GM19452 (cell line): ENCODE measurements around the gene ARAP2.

Experiments used
- ATAC-seq: cut with Tn5 transposase; IDR thresholded peaks from one replicate; pipeline ENCODE4 v1.9.1; 2021; ENCODE audit not compliant: unreplicated experiment

ARAP2 gene

DNA sequence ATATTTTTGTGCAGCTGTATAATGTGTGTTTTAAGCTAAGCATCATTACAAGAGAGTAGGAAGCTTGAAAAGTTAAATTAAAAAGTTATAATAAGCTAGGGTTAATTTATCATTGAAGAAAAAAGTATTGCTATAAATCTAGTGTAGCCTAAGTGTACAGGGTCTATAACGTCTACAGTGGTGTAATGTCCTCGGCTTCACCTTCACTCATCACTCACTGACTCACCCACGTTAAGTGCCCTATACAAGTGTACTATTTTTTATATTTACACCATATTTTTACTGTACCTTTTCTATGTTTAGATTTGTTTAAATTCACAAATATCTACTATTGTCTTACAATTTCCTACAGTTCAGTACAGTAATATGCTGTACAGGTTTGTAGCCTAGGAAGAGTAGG, 23.5 kb downstream of the ARAP2 start:
- ATAC-seq: no peak

DNA sequence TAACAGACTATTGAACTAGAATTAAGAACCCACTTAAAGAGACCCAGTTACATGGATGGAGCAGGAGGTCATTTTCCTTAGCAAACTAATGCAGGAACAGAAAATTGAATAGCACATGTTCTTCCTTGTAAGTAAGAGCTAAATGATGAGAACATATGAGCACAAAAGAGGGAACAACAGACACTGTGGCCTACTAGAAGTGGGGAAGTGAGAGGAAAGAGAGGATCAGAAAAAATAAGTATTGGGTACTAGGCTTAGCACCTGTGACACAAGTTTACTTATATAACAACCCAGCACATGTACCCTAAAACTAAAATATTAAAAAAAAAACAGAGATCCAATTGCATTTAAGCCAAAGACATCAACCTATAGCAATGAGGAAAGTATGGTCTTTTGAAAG, 26.2 kb downstream of the ARAP2 start:
- ATAC-seq: no peak

DNA sequence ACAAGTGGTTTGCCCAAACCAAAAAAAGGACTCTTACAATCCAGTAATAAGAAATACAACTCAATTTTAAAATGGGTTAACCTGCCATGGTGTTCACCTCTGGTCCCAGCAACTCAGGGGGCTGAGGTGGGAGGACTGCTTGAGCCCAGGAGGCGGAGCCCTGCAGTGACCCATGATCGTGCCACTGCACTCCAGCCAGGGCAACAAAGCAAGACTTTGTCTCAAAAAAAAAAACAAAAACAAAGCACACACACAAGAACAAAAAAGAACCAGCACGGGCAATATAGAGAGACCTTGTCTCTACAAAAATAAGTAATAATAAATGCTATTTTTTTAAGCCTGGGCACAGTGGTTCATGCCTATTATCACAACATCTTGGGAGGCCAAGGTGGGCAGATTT, 28.7 kb downstream of the ARAP2 start:
- no peak for ATAC-seq

DNA sequence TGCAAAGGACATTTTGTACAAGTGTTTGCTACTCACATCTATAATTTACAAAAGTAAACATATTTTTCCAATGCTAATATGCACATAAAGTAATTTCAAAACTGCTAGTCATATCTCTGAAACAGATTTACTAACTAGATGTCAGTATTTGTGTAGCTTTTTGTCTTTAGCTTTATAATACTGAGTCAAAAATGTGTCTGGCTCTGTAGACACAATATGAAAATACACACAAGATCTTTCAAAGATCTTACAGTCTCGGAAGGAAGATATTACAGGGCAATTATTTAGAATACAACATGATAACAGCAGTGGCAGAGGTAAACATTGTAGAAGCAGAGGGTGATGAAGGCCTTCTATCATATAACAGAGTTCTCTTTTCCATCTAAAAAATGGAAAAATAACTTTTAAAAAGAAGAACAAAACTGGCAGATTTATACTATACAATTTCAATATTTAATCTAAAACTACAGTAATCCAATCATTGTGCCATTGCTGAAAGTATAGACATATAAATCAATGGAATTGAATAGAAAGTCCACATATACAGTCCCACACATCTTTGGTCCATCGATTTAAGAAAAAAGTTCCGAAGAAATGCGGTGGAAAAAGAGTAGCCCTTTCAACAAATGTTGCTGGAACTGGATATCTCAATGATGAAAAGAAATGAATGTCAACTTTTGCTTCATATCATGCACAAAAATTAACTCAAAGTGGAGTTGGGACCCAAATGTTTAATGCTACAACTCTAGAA, 29.4 kb downstream of the ARAP2 start:
- no peak for ATAC-seq

DNA sequence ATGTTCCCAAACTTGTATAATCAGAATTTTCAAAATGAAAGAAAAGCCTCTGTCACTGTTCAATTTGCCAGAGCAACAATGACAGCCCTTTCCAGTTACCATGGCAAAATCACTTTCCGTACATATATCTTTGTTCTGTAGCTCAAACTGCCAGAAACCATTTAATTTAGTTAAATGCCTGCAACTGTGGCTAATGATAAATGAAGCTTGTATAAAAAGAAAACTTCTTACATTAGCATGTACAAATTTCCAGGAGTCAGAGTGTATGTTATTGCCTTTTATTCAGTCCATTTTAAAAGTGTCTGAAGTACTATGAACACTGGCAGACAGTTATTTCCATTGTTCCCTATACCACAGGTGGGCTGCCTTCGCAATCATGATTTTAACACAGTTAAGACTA, 30.3 kb downstream of the ARAP2 start:
- ATAC-seq: no peak

DNA sequence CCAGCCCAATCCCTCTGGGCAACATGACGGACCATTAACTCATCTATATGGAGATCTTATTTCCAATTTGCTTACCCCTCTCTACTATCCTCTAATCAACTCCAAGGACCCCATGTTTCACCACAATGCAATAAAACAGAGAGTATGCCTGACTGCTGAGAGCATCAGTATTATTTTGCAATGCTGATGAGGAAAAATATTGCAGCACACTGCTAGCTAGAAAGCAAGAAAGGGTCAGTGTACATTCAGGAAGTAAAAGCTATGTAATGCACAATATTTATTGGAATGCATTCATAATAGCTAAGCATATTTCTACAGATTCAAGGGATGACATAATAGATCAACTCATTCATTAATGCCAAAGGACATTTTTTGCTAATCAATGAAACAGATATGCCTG, 33.2 kb downstream of the ARAP2 start:
- no peak for ATAC-seq

DNA sequence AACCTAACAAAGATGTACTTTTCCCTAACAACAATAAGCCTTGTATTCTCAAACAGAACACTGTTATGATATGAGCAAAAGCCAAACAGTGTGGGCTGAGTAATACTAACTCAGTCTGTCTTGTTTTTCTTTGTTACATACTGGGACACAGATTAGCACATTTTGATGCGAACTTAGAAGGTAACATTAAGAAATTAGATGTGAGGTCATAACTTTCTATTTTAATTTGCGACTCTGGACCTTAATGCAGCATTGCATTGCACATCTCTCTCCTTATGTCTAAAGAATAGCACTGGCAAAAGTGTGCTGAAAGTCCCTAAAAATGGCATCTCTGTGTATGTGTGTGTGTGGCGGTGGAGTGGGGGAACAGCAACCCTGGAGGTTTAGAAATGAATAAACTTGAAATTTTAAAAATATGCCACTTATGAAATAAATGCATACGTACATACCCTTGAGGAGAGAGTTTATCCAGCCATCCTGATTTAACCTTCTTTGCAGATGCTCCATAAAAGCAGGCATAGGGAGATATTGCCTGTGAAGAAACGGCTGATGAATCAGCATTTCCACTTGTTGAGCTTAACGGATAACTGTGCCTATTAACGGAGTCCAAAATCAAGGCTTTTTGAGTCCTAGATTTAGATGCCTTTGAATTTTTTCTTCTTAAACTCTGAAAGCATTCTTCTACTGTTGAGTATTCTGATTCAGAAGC, 34.2 kb downstream of the ARAP2 start:
- no peak for ATAC-seq

DNA sequence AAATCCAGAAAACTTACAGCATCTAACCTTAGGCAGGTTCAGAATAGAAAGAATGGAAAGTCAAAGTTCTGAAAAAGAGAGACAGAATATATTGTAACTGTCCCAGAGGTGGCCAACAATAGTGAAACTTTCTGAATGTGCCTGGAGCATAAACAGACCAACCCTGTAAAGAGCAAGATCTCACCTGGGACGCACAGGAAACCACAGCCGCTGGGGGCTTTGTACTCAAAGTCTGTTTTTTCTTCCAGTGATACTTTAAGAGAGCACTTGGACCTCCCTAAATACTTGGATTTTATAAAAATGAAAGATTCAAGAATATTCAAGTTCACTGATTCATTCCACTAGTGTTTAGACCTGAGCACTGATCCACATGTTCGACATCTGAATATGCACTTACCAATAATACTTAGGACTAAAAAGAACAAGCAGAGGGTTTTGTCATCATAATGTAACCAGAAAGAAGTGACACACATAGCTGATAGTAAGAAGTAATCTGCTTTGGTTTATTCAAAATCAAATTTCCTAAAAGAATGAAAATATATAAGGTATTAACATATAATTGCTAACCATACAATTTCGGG, 35.3 kb downstream of the ARAP2 start:
- peak; percentile 83 for ATAC-seq

DNA sequence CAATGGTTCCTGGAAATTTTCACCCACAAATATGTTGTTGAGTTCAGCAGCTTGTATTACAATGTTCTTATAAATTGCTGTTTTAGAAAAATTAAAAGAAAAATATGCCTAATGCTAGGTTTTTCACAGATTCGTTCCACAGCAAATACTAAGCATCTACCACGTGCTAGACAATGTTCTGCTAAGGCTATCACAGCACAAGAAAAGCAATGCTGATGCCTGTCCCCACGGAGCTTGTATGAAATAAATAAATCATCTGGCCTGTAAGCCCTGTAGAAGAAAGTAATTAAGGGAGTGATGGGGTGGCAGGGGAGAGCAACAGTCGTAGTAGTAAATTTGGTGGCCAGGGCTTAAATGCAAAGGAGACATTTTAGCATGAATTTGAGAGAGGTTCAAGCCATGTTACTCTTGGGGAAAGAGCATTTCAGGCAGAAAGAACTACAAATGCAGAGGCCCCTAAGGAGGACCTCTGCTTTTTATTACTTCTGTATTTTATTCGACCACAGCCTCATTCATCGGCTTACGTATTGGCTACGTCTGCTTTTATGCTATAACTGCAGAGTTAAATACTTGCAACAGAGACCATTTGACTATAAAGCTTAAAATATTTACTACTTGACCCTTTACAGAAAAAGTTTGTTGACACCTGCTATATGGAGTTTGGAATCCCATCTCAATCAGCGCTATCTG, 36.3 kb downstream of the ARAP2 start:
- no peak for ATAC-seq

DNA sequence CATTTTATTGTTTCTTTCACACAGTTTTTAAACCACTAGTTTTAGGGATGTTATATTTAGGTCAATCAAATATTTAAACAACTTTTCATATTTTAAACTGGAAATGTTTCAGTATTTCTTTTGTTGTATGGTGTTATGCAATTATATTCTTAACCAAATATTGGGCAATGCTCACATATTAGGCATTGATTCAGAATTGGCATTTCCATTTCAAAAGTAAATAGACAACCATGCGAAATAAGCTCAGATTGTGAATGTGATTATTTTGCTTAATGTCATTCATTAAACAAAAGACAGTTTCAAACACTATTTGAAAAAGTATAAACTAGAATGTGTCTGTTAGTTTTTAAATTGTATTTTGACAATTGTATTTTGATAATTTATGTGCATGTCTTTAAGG, 36.9 kb downstream of the ARAP2 start:
- ATAC-seq: no peak

DNA sequence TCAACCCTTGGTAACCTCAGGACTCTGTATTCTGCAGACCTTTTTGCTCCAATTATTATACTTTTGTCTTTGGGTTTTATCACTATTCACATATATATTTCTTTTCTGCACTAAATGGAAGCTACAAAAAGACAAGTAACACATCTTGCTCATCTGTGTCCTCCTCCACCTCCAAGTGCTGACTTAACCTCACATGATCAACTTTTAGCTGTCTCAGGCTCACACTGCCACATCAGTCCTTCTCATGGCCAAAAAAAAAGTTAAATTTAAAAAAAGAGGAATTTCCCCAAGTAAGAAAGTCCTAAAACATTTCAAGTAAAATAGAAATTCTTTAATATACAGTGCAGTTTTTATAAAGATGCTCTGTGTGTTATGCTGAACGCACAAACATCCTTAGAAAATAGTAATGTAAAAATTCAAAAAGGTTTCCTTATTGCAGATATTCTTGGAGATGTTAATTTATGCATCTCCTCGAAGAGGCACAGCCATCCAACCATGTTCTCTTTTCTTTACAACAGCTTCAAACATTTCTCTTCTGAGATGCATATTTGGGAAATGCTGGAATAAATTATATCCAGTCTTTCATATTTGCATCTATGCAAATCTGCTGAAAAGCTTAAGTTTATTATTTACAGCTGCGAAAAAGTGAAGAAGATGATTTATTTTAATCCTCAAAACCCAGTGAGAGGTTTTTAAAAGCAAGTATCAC, 37.6 kb downstream of the ARAP2 start:
- no peak for ATAC-seq

DNA sequence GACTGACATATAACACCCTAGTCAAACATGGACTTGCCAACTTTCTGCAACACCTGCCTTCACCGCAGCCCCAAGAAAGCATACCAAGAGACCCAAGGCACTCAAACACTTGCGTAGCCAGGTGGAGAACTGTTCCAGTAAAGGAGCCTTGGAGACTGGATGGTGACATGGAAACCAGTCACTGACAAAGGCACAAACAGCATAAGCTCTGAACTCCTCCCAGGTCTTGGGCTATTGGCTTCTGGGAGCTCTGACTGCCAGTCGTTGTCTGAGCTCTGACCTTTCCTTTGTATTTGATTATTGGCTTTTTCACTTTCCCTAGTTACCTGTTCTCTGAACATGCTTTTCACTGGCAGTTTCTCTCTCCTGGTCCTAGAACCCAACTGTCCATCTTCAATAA, 38.3 kb downstream of the ARAP2 start:
- no peak for ATAC-seq

DNA sequence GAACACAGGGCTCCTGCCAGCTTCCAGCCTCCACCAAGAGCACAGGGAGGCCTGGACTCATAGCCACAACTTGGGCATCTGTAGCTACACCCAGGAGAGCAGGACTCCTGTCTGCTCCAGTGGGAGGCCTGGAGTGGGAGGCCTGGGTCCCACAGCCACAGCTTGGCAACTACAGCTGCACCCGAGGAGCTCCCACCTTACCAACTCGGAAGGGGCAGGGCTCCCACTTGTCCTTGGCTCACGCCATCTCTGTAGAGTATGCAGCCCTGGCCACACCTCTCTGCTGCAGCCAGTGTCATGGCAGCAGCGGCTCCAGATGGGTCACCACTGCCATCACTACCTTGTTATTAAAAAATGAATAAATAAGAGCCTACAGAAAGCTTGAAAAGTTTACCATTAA, 45.5 kb downstream of the ARAP2 start:
- ATAC-seq: no peak

DNA sequence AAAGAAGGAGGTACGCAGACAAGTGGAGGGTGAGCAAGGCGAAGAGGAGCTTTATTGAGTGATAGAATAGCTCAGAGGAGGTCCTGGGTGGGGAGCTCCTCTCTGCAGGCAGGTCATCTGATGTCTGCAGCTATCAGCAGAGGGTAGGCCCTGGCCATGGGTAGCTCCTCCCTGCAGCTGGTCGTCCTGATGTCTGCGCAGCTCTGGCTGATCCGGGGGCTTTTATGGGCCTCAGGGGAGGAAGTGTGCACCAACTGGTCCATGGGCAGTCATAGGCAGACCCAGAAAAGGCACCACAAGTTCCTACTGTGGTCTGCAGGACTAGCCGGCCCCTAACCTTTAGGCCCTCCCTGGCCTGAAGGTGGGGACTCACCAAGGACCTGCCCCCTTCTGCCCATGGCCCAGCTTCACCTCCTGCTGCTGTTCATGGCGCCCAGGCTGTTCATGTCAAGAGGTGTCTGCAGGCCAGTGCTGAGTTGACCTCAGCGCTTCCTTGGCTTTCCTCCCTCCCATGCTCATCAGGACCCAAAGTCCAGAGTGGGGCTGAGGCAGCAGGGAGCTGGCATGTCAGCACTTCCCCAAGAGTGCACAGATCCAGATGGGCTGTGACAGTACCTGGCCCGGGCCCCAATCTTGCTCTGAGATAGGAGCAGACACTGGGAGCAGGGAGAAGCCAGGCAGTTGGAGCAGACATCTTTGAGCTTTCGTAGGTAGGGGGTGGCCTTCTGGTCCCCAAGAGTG, 46.1 kb downstream of the ARAP2 start:
- ATAC-seq: no peak

DNA sequence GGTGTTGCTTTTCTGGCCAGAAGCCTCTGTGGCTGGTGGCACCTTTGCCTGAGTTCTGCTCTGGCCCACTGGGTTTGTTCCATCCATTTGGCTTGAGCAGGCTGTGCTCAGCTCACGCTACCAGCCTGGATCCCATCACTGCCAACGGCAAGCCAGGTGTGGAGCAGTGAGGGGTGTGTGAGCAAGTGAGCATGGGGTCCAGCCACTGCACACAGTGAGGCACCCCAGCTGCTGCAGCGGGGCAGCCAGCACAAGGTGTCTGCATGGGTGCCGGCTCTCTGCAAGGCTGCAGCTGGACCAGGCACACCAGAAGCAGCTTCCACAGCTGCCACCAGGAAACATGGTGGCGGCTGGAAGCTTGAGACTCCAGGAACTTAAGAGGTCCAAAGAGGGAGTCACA, 46.8 kb downstream of the ARAP2 start:
- ATAC-seq: no peak

DNA sequence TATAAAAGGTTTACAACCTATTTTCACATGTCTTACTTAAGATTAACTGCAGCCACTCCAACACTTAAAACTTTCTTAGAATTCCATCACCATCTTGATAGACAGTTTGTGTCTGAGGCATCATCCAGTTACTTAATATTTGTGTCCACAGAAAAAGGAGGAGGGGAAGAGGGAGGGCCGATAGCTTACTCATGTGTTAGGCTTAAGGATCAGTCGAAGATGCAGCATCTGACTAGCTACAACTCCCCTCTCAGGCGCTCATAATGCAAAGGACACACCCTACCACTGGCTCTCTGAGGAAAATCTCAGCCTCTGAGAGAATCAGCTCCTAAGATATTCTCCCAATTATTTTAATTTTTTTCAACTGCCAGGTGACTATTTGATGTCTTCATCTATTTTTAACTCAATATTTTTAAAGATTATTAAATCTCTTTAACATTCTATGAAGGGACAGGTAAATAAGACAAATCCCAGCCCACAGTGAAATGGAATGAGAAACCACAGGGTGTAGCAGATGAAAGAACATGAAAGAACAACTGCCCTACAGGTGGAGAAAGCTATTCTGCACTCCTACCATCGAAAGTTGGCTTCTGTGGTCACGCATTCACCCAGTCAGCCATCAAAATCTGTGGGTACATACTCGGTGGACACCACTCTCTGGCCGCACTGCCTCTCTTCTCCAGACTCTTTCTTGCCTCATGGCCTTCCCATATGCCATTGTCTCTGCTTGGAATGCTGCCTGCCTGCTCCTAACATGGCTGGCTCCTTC, 48.0 kb downstream of the ARAP2 start:
- ATAC-seq: no peak

DNA sequence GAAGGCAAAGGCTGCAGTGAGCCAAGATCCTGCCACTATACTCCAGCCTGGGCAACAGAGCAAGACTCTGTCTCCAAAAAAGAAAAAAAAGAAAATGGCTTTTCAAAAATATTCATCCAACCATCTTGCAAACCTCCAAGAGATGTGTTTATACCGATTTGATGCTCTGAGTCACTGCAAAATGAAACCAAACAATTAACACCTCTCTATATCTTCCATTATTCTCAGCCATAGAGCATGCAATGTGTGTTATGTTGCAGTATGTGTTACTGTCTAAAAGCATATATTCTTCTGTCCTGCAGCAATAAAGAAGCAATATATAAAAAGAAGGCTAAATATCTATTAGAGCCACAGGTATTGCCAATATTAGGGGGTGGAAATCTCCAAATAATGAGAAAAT, 51.4 kb downstream of the ARAP2 start:
- ATAC-seq: no peak

DNA sequence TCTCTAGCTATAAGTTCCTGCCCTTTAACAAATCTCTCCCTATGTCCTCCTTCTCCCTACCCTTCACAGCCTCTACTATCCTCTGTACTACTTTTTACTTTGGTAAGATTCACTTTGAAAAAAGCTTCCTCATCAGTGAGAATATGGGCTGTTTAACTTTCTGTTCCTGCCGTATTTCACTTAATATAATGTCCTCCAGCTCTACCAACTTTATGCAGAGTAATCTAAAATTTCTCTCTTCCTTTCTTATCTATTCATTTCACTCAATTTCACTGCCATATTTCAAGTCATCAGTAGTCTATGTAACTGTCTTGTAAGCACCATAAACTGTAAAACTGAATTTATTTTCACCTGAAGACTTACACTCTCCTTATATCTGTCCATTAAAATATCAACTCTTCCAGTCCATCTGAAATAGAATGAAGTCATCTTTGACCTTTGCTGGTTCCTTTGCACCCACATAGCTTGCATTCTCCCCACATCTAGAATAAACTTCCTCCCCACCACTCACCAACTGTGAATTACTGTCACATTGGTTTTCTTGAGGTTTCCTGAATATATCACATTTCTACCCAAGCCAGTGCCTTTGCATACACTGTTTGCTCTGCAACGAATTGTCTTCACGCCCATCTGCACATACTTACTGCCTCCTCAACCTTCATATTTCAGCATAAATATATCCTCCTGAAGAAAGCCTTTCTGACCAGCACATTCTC, 54.6 kb downstream of the ARAP2 start:
- peak; percentile 88 for ATAC-seq

DNA sequence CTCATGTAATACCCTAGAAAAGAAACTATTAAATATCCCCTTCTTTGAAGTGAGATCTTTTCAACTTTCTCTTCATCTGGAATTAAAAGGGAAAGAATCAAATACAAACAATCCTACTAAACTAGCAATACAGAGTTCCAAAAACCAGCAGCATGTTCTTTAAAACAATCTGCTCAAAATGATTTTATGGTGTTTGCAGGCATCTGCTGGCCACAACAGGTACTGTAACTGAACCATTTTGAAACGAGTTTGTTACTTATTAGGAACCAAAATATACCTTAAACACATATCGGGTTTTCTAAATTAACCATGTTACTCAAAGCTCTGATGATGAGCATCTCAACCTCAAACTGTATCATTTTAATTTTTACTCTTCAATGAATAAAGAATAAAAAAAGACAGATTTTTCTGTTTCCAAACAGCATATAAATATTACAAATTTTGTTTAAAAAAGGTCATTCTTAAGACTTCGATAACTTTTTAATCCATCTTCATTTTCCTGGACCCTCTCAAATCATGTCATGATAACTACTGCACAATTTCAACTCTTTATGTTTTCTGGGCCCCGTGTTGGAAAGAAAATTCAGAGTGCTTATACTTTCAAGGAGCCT, 56.5 kb downstream of the ARAP2 start:
- ATAC-seq: no peak
